ENCODE data around the gene BMPR1B.

Gene BMPR1B

DNA sequence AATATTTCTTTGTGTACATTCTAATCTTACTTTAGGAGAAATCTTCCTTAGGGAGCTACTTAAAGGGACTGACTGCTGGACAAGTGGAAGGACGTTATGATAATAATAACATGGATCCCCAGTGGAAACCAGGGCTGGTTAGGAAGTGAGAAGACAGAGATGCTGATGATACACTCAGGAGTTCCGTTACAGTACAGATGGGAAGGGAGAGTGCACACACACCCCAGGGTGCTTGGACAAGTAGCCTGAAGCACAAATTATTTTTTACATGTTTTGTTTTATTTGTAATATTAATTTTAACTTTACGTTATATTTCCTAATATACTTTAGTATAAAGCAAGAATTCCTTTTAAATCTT is 84.1 kb downstream of the BMPR1B start:
- Histone ChIP-seq H3K27ac (no peak overlapping the region), H3K4me3 (IDR thresholded peaks at IDR 0.05; ENCODE audit: insufficient read depth, low read depth, low read length) (no peak overlapping the region), H3K9ac (no peak overlapping the region), H2AFZ (ENCODE audit: low read depth) (no peak overlapping the region), H3K4me1 (ENCODE audit: low read depth, poor library complexity, severe bottlenecking) (no peaks in the 10 kb centered on the region), H3K4me2 (no peak overlapping the region), H3K36me3 (ENCODE audit: insufficient read depth) (no peaks in the 10 kb centered on the region), H3K27me3 (ENCODE audit: insufficient read depth, low read depth) (no peaks in the 10 kb centered on the region; the same call in 1 of the 2 replicates), H4K20me1 (ENCODE audit: insufficient read depth) (no peaks in the 10 kb centered on the region), H3K79me2 (ENCODE audit: insufficient read depth, low read depth) (no peaks in the 10 kb centered on the region)
- TF ChIP-seq, protein P1, sequence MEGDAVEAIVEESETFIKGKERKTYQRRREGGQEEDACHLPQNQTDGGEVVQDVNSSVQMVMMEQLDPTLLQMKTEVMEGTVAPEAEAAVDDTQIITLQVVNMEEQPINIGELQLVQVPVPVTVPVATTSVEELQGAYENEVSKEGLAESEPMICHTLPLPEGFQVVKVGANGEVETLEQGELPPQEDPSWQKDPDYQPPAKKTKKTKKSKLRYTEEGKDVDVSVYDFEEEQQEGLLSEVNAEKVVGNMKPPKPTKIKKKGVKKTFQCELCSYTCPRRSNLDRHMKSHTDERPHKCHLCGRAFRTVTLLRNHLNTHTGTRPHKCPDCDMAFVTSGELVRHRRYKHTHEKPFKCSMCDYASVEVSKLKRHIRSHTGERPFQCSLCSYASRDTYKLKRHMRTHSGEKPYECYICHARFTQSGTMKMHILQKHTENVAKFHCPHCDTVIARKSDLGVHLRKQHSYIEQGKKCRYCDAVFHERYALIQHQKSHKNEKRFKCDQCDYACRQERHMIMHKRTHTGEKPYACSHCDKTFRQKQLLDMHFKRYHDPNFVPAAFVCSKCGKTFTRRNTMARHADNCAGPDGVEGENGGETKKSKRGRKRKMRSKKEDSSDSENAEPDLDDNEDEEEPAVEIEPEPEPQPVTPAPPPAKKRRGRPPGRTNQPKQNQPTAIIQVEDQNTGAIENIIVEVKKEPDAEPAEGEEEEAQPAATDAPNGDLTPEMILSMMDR (conservative IDR thresholded peaks at IDR 0.05; ENCODE audit: low read depth, low read length) = no peak

- H2AFZ ChIP-seq (ENCODE audit: low read depth) = no peak overlapping the region
- H3K4me3 ChIP-seq (IDR thresholded peaks at IDR 0.05; ENCODE audit: insufficient read depth, low read depth, low read length) = no peak overlapping the region
- H3K79me2 ChIP-seq (ENCODE audit: insufficient read depth, low read depth) = no peaks in the 10 kb centered on the region
- H3K4me2 ChIP-seq = no peak overlapping the region
- no peaks in the 10 kb centered on the region for H3K36me3 ChIP-seq (ENCODE audit: insufficient read depth)
- no peak overlapping the region for H3K27ac ChIP-seq
- no peaks in the 10 kb centered on the region; the same call in 1 of the 2 replicates for H3K27me3 ChIP-seq (ENCODE audit: insufficient read depth, low read depth)
- H3K4me1 ChIP-seq (ENCODE audit: low read depth, poor library complexity, severe bottlenecking) = no peaks in the 10 kb centered on the region
- no peaks in the 10 kb centered on the region for H4K20me1 ChIP-seq (ENCODE audit: insufficient read depth)
- TF ChIP-seq, protein P1 (conservative IDR thresholded peaks at IDR 0.05; ENCODE audit: low read depth, low read length) = no peak
- H3K9ac ChIP-seq = no peak overlapping the region
Measured at GRCh38 chr4:94843216-94843615, 85.5 kb downstream of the BMPR1B start.

DNA sequence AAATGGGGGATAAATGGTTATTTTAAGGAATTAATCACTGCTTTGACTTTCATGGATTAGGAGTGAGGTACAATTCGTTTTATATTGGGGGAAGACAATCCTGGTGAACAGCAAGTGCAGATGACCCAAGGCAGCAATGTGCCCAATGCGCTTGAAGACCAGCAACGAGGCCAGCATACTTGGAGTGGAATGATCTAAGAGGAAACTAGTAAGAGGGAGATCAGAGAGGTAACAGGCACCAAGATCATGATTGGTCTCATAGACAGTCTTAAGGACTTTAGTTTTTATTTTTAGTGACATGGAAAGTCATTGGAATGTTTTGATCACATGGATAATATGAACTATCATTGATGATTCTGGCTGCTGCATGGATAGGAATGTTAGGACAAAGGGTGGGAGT is 90.6 kb downstream of the BMPR1B start:
- TF ChIP-seq, protein P1 (conservative IDR thresholded peaks at IDR 0.05; ENCODE audit: low read depth, low read length) = no peak
- Histone ChIP-seq H3K27ac (no peak overlapping the region), H2AFZ (ENCODE audit: low read depth) (no peak overlapping the region), H3K36me3 (ENCODE audit: insufficient read depth) (no peaks in the 10 kb centered on the region), H3K79me2 (ENCODE audit: insufficient read depth, low read depth) (no peaks in the 10 kb centered on the region), H3K4me2 (no peak overlapping the region), H4K20me1 (ENCODE audit: insufficient read depth) (no peaks in the 10 kb centered on the region), H3K9ac (no peak overlapping the region), H3K4me1 (ENCODE audit: low read depth, poor library complexity, severe bottlenecking) (no peaks in the 10 kb centered on the region), H3K27me3 (ENCODE audit: insufficient read depth, low read depth) (no peaks in the 10 kb centered on the region), H3K4me3 (IDR thresholded peaks at IDR 0.05; ENCODE audit: insufficient read depth, low read depth, low read length) (no peak overlapping the region)

- Histone ChIP-seq H4K20me1 (ENCODE audit: insufficient read depth) (no peaks in the 10 kb centered on the region), H3K4me3 (IDR thresholded peaks at IDR 0.05; ENCODE audit: insufficient read depth, low read depth, low read length) (no peak overlapping the region), H3K27ac (no peak overlapping the region), H3K36me3 (ENCODE audit: insufficient read depth) (no peaks in the 10 kb centered on the region), H3K4me2 (no peak overlapping the region), H3K79me2 (ENCODE audit: insufficient read depth, low read depth) (no peaks in the 10 kb centered on the region), H3K27me3 (ENCODE audit: insufficient read depth, low read depth) (no peaks in the 10 kb centered on the region), H3K4me1 (ENCODE audit: low read depth, poor library complexity, severe bottlenecking) (no peaks in the 10 kb centered on the region), H2AFZ (ENCODE audit: low read depth) (no peak overlapping the region), H3K9ac (no peak overlapping the region)
- TF ChIP-seq, protein P1 (conservative IDR thresholded peaks at IDR 0.05; ENCODE audit: low read depth, low read length) = no peak
Measured at GRCh38 chr4:94849901-94850300, 92.1 kb downstream of the BMPR1B start.

All from KMS-11 (cell line).